Thymus (tissue), 11 donors: ENCODE results near the gene TMEM184A. TPM values are rescaled to one million over a fixed set of nuclear protein-coding genes. Genes with fewer than 3 reads are reported as not detected.

ENCODE experiments used
- DNase-seq, 9 donors: peaks; one replicate each; pipeline ENCODE4 v3.0.0-alpha.2; 2013; ENCODE audit warnings: low spot score in 9 of 9, low read depth in 6 of 9, missing footprints in 1 of 9
- H3K27ac ChIP-seq, 2 donors: one replicate each; pipeline ENCODE4 v1.5.1; 2013; ENCODE audit warnings: control low read depth in 1 of 2, low read depth in 1 of 2, low read length in 1 of 2, mild to moderate bottlenecking in 1 of 2, moderate library complexity in 1 of 2
- H3K27me3 ChIP-seq, 2 donors: one replicate each; pipeline ENCODE4 v1.5.1; 2013; ENCODE audit warnings: low read length in 1 of 2; ENCODE audit not compliant: control insufficient read depth in 2 of 2, insufficient read depth in 1 of 2
- H3K36me3 ChIP-seq, 2 donors: one replicate each; pipeline ENCODE4 v1.5.1; 2013; ENCODE audit warnings: low read length in 1 of 2, mild to moderate bottlenecking in 1 of 2, moderate library complexity in 1 of 2; ENCODE audit not compliant: control insufficient read depth in 2 of 2, insufficient read depth in 2 of 2
- H3K4me1 ChIP-seq, 2 donors: one replicate each; pipeline ENCODE4 v1.5.1; 2013; ENCODE audit warnings: low read length in 2 of 2; ENCODE audit not compliant: control insufficient read depth in 2 of 2, insufficient read depth in 2 of 2
- H3K4me3 ChIP-seq, 2 donors: one replicate each; pipeline ENCODE4 v1.5.1; 2013; ENCODE audit warnings: low read length in 2 of 2, control low read depth in 1 of 2, mild to moderate bottlenecking in 1 of 2
- H3K9me3 ChIP-seq, 2 donors: one replicate each; pipeline ENCODE4 v1.5.1; 2013; ENCODE audit warnings: low read length in 1 of 2, mild to moderate bottlenecking in 1 of 2; ENCODE audit not compliant: control insufficient read depth in 2 of 2, insufficient read depth in 1 of 2
- WGBS: extraction: QIAGEN DNeasy Blood & Tissue Kit; methylation state at CpG from one replicate; pipeline ENCODE4 v1.1.7; 2013; 5-methylcytosine and 5-hydroxymethylcytosine counted together
- polyA plus RNA-seq: library from polyadenylated mRNA; stranded (reverse); fragments of 200-250 nt; gene quantifications from one replicate; pipeline ENCODE4 v1.2.3, GENCODE V29; 2013
- total RNA-seq: library from RNA; stranded (reverse); fragments of 120-200 nt; gene quantifications from one replicate; pipeline ENCODE4 v1.2.4, GENCODE V29; 2013
- donor health status: healthy.

TMEM184A gene
- total and polyA plus RNA-seq, 2 donors = 0.47 to 5.6 TPM

DNA sequence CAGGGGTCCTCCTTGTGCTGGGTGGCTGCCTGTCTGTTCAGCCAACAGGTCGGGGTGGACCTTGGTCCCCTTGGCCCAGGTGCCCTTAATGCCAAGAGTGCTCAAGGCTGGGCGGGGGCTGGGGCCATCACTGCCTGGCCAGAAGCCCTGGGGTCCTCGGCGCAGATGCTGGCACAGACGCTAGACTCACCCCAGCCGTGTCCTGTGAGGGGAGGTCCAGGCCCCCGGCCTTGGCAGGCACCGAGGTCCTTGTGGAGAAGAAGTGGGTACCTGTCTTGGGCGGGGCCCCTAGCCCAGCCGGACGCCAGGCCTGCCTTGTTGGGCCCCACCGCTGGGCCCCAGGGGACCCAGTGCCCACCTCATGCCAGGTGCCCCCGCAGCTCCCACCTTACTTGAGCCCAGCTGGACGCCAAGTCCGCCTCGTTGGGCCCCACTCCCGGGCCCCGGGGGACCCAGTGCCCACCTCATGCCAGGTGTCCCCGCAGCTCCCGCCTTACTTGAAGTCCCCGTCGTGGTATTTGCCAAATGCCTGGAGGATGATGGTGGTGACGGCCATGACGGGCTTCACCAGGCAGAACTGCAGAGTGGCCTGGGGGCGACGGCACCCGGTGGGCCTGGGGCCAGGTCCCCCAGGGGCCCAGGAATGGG, 6.5 kb downstream of the TMEM184A start:
- no peak for DNase-seq
- WGBS = 96% methylated on average over 27 of the region's 27 CpGs

DNA sequence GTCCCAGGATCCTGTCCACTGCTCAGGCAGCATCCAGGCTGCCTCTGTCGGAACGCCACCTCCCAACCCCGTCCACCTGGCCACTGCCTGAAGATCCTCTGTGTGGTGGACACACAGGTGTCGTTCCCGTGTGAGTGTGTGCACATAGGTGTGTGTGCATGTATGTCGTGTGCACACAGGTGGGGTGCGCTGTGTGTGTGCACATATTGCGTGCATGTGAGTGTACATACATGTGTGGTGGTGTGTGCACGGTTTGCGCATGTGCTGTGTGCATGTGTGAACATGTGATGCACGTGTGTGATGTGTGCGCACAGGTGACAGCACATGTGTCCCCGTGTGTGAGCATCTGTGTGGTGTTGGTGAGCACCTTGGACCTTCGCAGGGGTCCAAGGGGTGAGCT, 7.1 kb downstream of the TMEM184A start:
- Histone ChIP-seq H3K4me1 (peaks cover 0 to 4% of the 10 kb centered on the region in 2 donors), H3K4me3 (no peak overlapping the region), H3K27ac (no peak overlapping the region), H3K27me3 (no peaks in the 10 kb centered on the region), H3K9me3 (no peaks in the 10 kb centered on the region), H3K36me3 (peaks cover 16 to 34% of the 10 kb centered on the region in 2 donors)
- WGBS = 95% methylated on average over 14 of the region's 14 CpGs
- no peak for DNase-seq

More for the DNA sequence above, 6.5 kb downstream of the TMEM184A start:
- H3K4me3 ChIP-seq = no peak overlapping the region
- no peaks in the 10 kb centered on the region for H3K9me3 ChIP-seq
- H3K27ac ChIP-seq = no peak overlapping the region
- no peaks in the 10 kb centered on the region for H3K27me3 ChIP-seq
- H3K4me1 ChIP-seq = peaks cover 0 to 2% of the 10 kb centered on the region in 2 donors
- H3K36me3 ChIP-seq = peaks cover 10 to 28% of the 10 kb centered on the region in 2 donors

DNA sequence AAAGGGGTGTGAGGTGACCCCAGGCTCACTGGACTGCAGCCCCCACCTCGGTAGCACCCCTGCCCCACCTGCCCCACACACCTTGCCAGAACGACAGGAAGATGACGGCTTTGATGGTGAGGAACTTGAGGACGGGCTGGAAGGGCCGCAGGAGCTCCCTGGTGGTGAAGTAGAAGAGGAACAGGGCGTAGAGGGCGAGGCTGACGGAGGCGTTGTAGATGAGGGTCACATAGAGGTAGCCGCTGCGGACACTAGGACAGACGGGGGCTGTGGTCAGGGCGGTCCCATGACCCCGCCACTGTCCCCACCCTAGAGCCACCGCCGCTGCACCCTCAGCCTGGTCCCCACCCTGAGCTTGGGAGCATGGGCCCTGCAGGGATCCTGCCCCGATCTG, 7.6 kb downstream of the TMEM184A start:
- DNase-seq = no peak
- H3K27ac ChIP-seq = no peak overlapping the region
- 84% methylated on average over 17 of the region's 17 CpGs for WGBS
- H3K9me3 ChIP-seq = no peaks in the 10 kb centered on the region
- H3K4me1 ChIP-seq = peaks cover 0 to 4% of the 10 kb centered on the region in 2 donors
- H3K4me3 ChIP-seq = no peak overlapping the region
- no peaks in the 10 kb centered on the region for H3K27me3 ChIP-seq
- H3K36me3 ChIP-seq = peaks cover 19 to 39% of the 10 kb centered on the region in 2 donors

DNA sequence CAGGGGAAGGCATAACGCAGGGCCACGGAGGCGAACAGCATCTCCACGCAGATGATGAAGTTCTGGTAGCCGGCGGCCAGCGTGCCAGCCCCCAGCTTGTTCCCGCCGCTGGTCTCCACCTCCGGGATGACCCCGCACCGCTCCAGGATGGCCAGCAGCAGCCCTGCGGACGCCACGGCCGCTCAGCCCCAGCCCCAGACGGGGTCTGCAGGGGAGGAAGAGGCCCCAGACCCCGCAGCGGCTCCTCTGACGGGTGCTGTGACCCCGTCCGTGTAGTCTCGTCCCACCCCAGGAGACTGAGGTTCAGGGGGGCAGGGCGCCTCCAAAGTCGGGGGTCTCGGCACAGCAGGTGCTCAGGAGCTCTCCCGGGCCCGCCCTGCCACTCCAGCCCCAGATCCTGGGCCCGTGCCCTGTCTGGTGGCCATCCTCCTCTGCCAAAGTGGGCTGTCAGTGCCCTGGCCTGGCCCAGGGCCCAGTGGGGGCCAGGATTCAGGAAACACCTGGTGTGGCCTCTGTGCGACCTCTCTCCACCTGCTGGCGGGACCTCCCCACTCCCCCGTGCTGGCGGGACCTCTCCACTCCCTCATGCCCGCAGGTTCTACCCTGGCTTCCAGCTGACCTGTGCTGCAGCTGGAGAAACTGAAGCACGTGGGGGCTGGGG, 8.1 kb downstream of the TMEM184A start:
- Histone ChIP-seq H3K27ac (no peak overlapping the region), H3K4me1 (peaks cover 0 to 4% of the 10 kb centered on the region in 2 donors), H3K9me3 (no peaks in the 10 kb centered on the region), H3K27me3 (no peaks in the 10 kb centered on the region), H3K36me3 (peaks cover 25 to 44% of the 10 kb centered on the region in 2 donors), H3K4me3 (no peak overlapping the region)
- no peak for DNase-seq
- 91% methylated on average over 35 of the region's 35 CpGs for WGBS

DNA sequence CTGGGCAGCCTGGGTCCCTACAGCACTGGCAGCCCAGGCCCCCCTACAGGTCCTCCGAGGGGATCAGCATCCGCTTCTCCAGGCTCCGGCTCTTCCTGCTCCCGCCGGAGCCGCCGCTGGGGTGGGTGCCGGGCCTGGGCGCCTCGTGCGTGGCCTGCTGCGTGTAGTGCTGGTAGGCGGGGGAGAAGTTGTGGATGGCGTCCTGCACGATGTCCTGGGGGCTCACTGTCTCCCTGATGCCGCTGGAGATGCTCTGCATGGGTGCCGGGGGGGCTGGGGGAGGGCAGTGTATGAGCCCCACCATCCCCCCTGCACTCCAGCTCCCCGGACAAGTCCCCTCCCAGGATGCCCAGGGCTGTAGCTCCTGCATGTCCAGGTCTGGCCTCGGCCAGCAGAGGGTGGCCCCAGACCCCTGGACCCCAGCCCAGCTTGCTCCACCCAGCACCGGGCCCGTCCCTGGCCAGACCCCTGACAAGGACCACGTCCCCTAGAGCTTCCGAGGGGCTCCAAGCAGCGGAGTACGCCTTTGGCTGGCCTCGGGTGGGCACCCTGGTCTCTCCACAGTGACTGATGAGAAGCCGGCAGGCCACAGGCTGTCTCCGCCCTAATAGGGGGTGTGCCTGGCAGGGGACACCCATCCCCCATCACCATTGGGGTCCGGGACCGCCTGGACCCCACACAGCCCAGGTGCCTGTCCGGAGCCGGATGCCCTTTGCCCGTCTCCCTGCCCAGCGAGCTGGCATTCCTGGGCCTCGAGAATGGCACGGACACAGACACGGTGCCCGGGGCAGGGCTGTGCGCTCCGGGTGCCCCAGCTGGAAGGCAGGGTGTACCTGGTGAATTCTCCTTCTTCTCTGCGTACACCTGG, 8.9 kb downstream of the TMEM184A start:
- Histone ChIP-seq H3K27me3 (no peaks in the 10 kb centered on the region), H3K4me3 (no peak overlapping the region), H3K27ac (no peak overlapping the region), H3K4me1 (peaks cover 0 to 4% of the 10 kb centered on the region in 2 donors), H3K9me3 (no peaks in the 10 kb centered on the region), H3K36me3 (peaks cover 32 to 52% of the 10 kb centered on the region in 2 donors)
- 96% methylated on average over 41 of the region's 41 CpGs for WGBS
- no peak for DNase-seq

DNA sequence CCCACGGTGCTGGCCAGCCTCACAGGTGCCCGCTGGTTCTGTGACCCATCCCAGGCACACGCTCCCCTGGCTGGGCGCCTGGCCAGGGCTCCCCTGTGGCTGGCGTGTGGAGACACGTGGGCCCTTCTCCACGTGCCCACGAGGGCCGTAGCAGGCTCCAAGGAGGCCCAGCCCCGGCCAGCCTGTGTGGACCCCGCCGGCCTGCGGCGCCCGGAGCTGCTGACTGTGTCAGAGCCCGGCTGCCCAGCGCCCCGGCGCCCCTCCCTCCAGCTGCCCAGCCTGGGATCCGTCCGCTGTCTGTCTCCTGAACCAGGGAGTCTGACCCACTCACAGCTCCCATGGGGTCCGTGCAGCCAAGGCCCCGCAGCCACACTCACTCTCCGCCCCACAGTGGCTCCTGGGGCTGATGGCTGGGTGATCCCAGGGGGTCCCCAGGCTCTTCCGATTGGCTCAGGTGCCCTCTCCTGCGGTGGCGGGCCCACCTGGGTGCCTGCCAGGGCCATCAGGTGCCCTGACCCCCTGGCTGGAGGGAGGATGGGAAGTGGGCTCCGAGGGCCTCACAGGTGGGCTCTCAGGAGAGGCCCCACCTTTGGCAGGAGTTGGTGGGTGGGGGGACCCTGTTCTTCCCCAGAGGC, 9.6 kb downstream of the TMEM184A start:
- Histone ChIP-seq H3K36me3 (peaks cover 40 to 59% of the 10 kb centered on the region in 2 donors), H3K27me3 (no peaks in the 10 kb centered on the region), H3K27ac (no peak overlapping the region), H3K9me3 (no peaks in the 10 kb centered on the region), H3K4me1 (peaks cover 0 to 4% of the 10 kb centered on the region in 2 donors), H3K4me3 (no peak overlapping the region)
- DNase-seq = no peak
- 94% methylated on average over 28 of the region's 28 CpGs for WGBS

DNA sequence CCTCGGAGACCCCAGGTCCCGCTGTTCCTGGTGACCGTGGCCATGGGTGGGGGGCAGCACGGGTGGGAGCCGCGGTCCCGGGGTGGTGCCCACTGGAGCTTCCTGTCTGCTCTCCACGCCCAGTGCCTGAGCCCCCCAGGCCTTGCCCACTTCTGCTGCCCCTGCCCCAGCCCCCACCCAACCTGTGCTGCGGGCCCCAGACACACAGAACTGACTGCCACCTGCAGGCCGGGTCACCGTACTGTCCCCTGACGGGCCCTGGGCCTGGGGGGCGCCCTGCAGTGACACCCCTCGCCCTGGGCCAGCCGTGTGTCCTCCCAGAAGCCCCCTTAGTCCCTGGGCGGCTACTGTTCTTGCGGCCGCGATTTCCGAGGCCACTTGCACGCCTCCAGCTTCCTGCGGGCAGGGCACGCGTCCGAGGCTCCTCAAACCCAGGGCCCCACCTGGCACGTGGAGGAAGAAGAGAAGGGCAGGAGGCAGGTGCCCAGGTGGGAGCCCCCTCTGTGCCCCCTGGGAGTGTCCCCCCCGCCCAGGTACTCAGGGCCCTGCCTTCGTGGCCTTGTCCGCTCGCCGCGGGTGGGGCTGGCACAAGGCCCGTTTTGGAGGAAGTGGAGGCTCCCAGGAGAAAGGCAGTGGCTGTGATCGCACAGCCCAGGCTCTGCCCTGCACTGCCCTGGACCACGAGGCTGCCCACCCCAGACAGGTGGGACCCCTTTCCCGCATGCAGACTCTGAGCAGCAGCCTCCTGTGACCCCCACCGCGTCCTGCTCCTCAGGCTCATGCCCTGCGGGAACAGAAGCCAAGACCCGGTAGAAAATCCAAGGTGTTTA, 10.4 kb downstream of the TMEM184A start:
- Histone ChIP-seq H3K4me3 (no peak overlapping the region), H3K4me1 (peaks cover 0 to 4% of the 10 kb centered on the region in 2 donors), H3K9me3 (no peaks in the 10 kb centered on the region), H3K27me3 (no peaks in the 10 kb centered on the region), H3K36me3 (peaks cover 47 to 67% of the 10 kb centered on the region in 2 donors), H3K27ac (no peak overlapping the region)
- no peak for DNase-seq
- 93% methylated on average over 40 of the region's 40 CpGs for WGBS

DNA sequence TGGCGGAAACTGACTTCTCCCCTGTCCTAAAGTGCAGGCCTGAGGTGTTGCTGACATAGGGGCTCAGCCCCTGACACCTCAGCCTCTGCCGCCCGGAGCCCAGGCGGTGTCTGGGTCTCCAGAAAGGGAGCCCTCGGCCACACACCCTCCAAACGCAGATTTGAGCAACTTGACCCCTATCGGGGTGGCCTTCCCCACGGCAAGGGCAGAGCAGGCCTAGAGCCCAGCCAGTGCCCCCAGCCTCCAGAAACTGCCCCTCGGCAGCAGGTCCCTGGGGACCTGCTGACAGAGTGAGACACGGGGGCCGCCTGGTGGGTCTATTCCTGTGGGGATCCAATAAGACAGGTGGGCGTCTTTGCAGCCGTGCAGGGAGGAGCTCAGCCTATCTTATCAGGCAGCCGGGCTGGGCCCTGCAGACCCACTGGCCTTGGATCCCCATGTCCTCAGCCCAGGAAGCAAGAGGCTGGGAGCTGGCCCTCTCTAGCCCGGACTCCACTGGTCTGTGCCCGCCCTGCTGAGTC, 11.0 kb downstream of the TMEM184A start:
- no peaks in the 10 kb centered on the region for H3K9me3 ChIP-seq
- H3K27ac ChIP-seq = no peak overlapping the region
- H3K36me3 ChIP-seq = peaks cover 53 to 73% of the 10 kb centered on the region in 2 donors
- H3K4me1 ChIP-seq = peaks cover 0 to 4% of the 10 kb centered on the region in 2 donors
- no peak overlapping the region for H3K4me3 ChIP-seq
- WGBS = 92% methylated on average over 16 of the region's 16 CpGs
- DNase-seq = no peak
- H3K27me3 ChIP-seq = no peaks in the 10 kb centered on the region
